ENCODE results near the gene TMEM63A.

The TMEM63A gene

GRCh38 chr1:225877580-225877979 is 4.6 kb downstream of the TMEM63A start:
- Histone ChIP-seq H3F3A (ENCODE audit: control insufficient read depth, insufficient read depth) (no peaks in the 10 kb centered on the region), H3K27me3 (ENCODE audit: control insufficient read depth, low read length) (peaks cover 32% of the 10 kb centered on the region), H3K79me2 (ENCODE audit: control insufficient read depth, low read length) (no peaks in the 10 kb centered on the region), H3K4me3 (ENCODE audit: low read length) (no peak overlapping the region), H3K9me2 (replicated peaks; ENCODE audit: control insufficient read depth, low read length) (no peaks in the 10 kb centered on the region), H3K4me1 (ENCODE audit: control insufficient read depth, low read length) (peaks cover 13% of the 10 kb centered on the region), H3K36me3 (ENCODE audit: control insufficient read depth, low read length) (no peaks in the 10 kb centered on the region), H4K20me1 (ENCODE audit: control insufficient read depth, insufficient read depth, low read depth, low read length) (no peaks in the 10 kb centered on the region), H3K27ac (ENCODE audit: low read depth, low read length) (no peak overlapping the region), H3K4me2 (ENCODE audit: low read length) (no peak overlapping the region), H3K9me3 (ENCODE audit: control insufficient read depth, insufficient read depth, low read length) (no peaks in the 10 kb centered on the region)
- TF ChIP-seq EZH2phosphoT487 (IDR thresholded peaks at IDR 0.05; ENCODE audit: borderline replicate concordance, low read length) (no peak), CTCF (IDR thresholded peaks at IDR 0.05; ENCODE audit: low read depth, low read length, poor library complexity, severe bottlenecking) (peak; percentile 75)

GRCh38 chr1:225876900-225877510 is 5.2 kb downstream of the TMEM63A start:
- H3K27ac ChIP-seq (ENCODE audit: low read depth, low read length): no peak overlapping the region
- H3K27me3 ChIP-seq (ENCODE audit: control insufficient read depth, low read length): peaks cover 26% of the 10 kb centered on the region
- no peaks in the 10 kb centered on the region for H3K36me3 ChIP-seq (ENCODE audit: control insufficient read depth, low read length)
- no peaks in the 10 kb centered on the region for H3K9me2 ChIP-seq (replicated peaks; ENCODE audit: control insufficient read depth, low read length)
- H3K9me3 ChIP-seq (ENCODE audit: control insufficient read depth, insufficient read depth, low read length): no peaks in the 10 kb centered on the region
- no peaks in the 10 kb centered on the region for H4K20me1 ChIP-seq (ENCODE audit: control insufficient read depth, insufficient read depth, low read depth, low read length)
- no peak overlapping the region for H3K4me2 ChIP-seq (ENCODE audit: low read length)
- H3K4me1 ChIP-seq (ENCODE audit: control insufficient read depth, low read length): peaks cover 9% of the 10 kb centered on the region
- TF ChIP-seq CTCF (IDR thresholded peaks at IDR 0.05; ENCODE audit: low read depth, low read length, poor library complexity, severe bottlenecking) (no peak), EZH2phosphoT487 (IDR thresholded peaks at IDR 0.05; ENCODE audit: borderline replicate concordance, low read length) (no peak)
- no peak overlapping the region for H3K4me3 ChIP-seq (ENCODE audit: low read length)
- no peaks in the 10 kb centered on the region for H3K79me2 ChIP-seq (ENCODE audit: control insufficient read depth, low read length)
- no peaks in the 10 kb centered on the region for H3F3A ChIP-seq (ENCODE audit: control insufficient read depth, insufficient read depth)

- H3K27ac ChIP-seq (ENCODE audit: low read depth, low read length): no peak overlapping the region
- no peaks in the 10 kb centered on the region for H3K9me3 ChIP-seq (ENCODE audit: control insufficient read depth, insufficient read depth, low read length)
- no peaks in the 10 kb centered on the region for H4K20me1 ChIP-seq (ENCODE audit: control insufficient read depth, insufficient read depth, low read depth, low read length)
- H3K4me3 ChIP-seq (ENCODE audit: low read length): no peak overlapping the region
- H3K79me2 ChIP-seq (ENCODE audit: control insufficient read depth, low read length): no peaks in the 10 kb centered on the region
- no peaks in the 10 kb centered on the region for H3K9me2 ChIP-seq (replicated peaks; ENCODE audit: control insufficient read depth, low read length)
- no peaks in the 10 kb centered on the region for H3K36me3 ChIP-seq (ENCODE audit: control insufficient read depth, low read length)
- no peak overlapping the region for H3K4me2 ChIP-seq (ENCODE audit: low read length)
- no peak for TF ChIP-seq EZH2phosphoT487 (IDR thresholded peaks at IDR 0.05; ENCODE audit: borderline replicate concordance, low read length)
- TF ChIP-seq CTCF (IDR thresholded peaks at IDR 0.05; ENCODE audit: low read depth, low read length, poor library complexity, severe bottlenecking): no peak
- no peaks in the 10 kb centered on the region for H3F3A ChIP-seq (ENCODE audit: control insufficient read depth, insufficient read depth)
- H3K27me3 ChIP-seq (ENCODE audit: control insufficient read depth, low read length): peaks cover 8% of the 10 kb centered on the region; the same call in 1 of the 2 replicates
- no peaks in the 10 kb centered on the region for H3K4me1 ChIP-seq (ENCODE audit: control insufficient read depth, low read length)
These were observed 7.0 kb downstream of the TMEM63A start for GRCh38 chr1:225875044-225875815.

All from DOHH2 (cell line).